Fibroblast of pulmonary artery (primary cell): Measurements from ENCODE around the gene MTO1.
"Not testable (repeated sequence)": the region's sequence is repeated elsewhere in the genome, so short reads cannot be mapped to it uniquely, and the experiment has no call there.

Source experiments
- DNase-seq: peaks from one replicate; pipeline ENCODE4 v3.0.0-alpha.2; 2010; ENCODE audit warnings: low read depth
- H3K4me3 ChIP-seq: replicated peaks from 2 replicates; pipeline ENCODE4 v1.5.1; 2011; ENCODE audit warnings: low read depth, mild to moderate bottlenecking, control low read depth, low read length, moderate library complexity
- CTCF ChIP-seq: IDR thresholded peaks from 2 replicates; pipeline ENCODE4 v1.5.1; 2011; ENCODE audit warnings: mild to moderate bottlenecking, control low read depth, low read length, inconsistent platforms; ENCODE audit errors: missing control alignments

The MTO1 gene

GRCh38 chr6:73504160-73504559, 42.6 kb downstream of the MTO1 start:
- DNase-seq: no peak
- no peak overlapping the region for H3K4me3 ChIP-seq
- no peak for TF ChIP-seq CTCF

DNA sequence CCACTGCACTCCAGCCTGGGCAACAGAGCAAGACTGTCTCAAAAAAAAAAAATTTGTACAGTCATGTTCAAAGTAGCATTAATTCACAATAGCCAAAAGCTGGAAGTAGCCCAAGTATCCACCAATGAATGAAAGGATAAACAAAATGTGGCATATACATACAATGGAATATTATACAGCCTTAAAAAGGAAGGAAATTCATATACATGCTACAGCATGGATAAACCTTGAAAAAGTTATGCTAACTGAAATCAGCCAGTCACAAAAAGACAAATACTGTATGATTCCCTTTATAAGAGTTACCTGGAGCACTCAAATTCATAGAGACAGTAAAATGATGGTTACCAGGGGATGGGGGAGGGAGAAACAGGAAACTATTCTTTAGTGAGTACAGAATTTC, 43.6 kb downstream of the MTO1 start:
- no peak overlapping the region for H3K4me3 ChIP-seq
- DNase-seq: no peak
- no peak for TF ChIP-seq CTCF

DNA sequence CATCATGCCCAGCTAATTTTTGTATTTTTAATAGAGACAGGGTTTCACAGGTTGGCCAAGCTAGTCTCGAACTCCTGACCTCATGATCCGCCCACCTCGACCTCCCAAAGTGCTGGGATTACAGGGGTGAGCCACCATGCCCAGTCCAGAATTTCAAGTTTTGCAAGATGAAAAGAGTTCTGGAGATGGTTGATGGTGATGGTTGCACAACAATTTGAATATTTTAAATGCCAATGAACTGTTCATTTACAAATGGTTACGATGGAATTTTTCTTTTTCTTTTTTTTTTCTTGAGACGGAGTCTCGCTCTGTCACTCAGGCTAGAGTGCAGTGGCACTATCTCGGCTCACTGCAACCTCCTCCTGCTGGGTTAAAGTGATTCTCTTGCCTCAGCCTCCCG, 44.2 kb downstream of the MTO1 start:
- H3K4me3 ChIP-seq, DNase-seq: not testable (repeated sequence)

DNA sequence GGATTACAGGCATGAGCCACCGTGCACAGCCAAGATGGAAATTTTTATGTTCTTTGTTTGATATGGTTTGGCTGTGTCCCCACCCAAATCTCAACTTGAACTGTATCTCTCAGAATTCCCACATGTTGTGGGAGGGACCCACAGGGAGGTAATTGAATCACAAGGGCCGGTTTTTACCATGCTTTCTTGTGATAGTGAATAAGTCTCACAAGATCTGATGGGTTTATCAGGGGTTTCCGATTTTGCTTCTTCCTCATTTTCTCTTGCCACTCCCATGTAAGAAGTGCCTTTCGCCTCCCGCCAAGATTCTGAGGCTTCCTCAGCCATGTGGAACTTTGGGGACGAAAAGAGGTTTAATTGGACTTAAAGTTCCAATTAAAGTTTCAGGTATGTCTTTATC, 44.7 kb downstream of the MTO1 start:
- no peak for TF ChIP-seq CTCF
- no peak for DNase-seq
- no peak overlapping the region for H3K4me3 ChIP-seq

GRCh38 chr6:73508776-73509175, 47.2 kb downstream of the MTO1 start:
- no peak overlapping the region for H3K4me3 ChIP-seq
- no peak for TF ChIP-seq CTCF
- no peak for DNase-seq

DNA sequence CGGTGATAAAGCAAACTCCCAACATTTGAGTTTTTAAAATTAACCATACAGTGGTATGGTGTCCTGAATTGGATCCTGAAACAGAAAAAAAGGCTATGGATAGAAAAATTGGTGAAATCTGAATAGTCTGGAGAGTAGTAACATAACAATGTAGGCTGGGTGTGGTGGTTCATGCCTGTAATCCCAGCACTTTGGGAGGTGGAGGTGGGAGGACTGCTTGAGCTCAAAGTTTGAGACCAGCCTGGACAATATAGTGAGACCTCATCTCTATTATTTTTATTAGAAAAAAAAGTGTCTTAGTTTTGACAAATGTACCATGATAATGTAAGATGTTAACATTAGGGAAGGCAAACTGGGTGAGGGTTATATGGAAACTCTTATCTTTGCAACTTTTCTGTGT, 48.3 kb downstream of the MTO1 start:
- H3K4me3 ChIP-seq: no peak overlapping the region
- no peak for TF ChIP-seq CTCF
- no peak for DNase-seq

- H3K4me3 ChIP-seq: no peak overlapping the region
- TF ChIP-seq CTCF: no peak
- DNase-seq: no peak
These were observed 50.3 kb downstream of the MTO1 start for GRCh38 chr6:73511796-73512195.

GRCh38 chr6:73513496-73513854, 51.9 kb downstream of the MTO1 start:
- peak; percentile 23 for DNase-seq
- no peak for TF ChIP-seq CTCF
- H3K4me3 ChIP-seq: no peak overlapping the region
